ENCODE measurements around the gene GRK2. TPM values are rescaled to one million over a fixed set of nuclear protein-coding genes. Genes with fewer than 3 reads are reported as not detected.

The GRK2 gene
- total RNA-seq, 1 experiment from 2014 or later = 39.3 TPM

DNA sequence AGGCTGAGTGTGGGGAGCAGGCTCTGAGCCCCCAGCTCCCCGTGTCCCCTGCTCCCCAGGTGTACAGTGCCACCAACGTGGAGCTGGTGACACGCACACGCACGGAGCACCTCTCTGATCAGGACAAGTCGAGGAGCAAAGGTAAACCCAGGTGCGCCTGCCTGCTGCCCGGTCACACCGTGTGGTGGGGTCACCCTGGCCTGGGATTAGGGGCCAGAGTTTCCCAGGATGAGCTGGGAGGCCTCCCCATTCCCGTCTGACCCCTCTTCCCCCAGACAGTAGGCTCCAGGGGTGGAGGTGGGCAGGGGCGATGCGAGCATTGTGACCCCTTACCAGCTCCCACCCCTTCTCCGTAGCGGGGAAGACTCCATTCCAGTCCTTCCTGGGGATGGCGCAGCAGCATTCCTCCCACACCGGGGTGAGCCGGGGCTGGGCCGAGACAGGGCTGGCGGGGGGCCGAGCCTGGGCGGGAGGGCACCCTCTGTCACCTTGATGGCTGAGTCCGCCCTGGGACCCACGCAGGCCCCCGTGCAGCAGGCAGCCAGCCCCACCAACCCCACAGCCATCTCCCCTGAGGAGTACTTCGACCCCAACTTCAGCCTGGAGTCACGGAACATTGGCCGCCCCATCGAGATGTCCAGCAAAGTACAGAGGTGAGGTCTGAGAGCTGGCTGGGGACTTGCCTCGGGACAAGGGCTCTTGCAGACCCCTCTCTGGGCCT is 33.4 kb downstream of the GRK2 start:
- no peak for DNase-seq (ENCODE audit: low read depth)

GRCh38 chr11:67300256-67300755 is 34.0 kb downstream of the GRK2 start:
- DNase-seq (ENCODE audit: low read depth) = no peak

DNA sequence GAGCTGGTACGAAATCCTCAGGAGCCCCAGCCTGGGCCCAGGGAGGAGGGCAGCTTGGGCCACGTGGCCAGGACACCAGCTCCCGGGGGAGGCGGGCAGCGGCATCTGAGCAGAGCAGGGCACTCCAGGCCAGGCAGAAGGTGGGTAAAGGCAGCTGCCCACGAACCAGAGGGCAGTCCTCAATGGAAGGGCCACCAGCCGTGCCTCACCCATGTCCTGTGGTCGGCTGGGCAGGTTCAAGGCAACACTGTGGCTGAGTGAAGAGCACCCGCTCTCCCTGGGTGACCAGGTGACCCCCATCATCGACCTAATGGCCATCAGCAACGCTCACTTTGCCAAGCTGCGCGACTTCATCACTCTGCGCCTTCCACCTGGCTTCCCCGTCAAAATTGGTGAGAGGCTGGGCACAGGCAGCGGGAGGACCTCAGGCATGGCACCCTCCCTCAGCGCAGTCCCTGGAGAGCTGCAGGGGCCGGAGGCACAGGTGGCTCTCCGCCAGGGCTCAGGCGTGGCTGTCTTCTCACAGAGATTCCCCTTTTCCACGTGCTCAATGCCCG is 34.6 kb downstream of the GRK2 start:
- no peak for DNase-seq (ENCODE audit: low read depth)

DNA sequence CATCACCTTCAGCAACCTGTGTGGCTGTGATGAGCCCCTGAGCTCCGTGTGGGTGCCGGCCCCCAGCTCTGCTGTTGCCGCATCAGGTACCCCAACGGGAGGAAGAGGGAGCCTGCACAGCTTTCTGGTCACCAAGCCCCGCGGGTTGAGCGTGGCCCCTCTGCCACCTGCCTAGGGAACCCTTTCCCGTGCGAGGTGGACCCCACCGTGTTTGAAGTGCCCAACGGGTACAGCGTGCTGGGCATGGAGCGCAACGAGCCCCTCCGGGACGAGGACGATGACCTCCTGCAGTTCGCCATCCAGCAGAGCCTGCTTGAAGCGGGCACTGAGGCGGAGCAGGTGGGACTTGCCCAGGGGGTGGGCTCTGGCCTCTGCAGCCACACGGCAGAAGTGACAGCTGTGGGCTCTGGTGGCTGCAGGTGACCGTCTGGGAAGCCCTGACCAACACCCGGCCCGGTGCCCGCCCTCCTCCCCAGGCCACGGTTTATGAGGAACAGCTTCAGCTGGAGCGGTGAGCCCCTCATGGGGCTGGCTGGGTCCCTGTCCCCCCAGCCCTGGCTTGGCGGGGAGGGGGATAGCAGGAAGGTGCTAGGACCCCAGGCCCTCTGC is 35.1 kb downstream of the GRK2 start:
- no peak for DNase-seq (ENCODE audit: low read depth)

DNA sequence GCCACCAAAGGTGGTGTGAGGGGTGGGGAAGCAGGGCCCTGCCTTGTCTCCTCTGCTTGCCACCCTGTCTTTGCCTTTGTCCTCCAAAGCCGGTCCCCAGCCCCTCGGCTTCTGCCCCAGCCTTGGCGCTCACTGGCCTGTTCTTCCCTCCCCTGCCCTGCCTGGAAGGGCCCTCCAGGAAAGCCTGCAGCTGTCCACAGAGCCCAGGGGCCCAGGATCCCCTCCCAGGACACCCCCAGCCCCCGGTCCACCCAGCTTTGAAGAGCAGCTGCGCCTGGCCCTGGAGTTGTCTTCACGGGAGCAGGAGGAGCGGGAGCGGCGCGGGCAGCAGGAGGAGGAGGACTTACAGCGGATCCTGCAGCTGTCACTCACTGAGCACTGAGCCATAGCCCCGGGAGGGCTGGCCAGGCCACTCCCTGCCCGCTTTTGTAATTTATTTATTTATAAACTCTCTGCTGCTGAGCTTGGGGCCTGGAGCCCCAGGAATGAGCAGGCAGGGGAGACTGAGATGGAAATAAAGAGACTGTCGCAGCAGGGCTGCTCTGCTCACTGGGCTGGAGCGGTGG is 35.8 kb downstream of the GRK2 start:
- peak; percentile 47 for DNase-seq (ENCODE audit: low read depth)

DNA sequence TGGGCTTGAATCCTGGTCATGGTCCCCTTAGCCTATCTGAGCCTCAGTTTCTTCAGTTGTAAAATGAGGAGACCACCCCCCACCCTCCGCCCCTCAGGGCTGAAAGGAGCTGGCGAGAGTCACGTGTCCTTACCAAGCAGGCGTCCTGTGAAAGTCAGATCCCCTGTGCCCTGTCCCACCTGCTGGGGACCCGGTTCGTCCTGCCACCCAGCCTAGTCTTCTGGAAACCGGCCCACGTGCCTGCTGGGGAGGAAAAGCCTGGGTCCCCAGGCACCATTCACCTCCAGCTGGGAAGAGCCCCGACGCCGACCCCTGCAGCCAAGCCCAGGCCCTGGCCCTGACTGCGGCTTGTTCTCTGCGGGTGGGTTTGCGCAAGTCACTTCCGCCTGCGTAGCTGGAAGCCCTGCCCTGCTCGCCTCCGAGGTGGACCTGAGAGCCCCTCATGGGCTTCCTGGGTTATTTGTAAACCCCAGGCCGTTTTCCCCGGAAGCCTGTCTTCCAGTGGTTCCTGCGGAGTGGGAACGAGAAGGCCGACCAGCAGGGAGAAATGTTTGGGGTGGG is 36.4 kb downstream of the GRK2 start:
- no peak for DNase-seq (ENCODE audit: low read depth)

- peak; percentile 72 for DNase-seq (ENCODE audit: low read depth)
Measured at GRCh38 chr11:67303132-67303834, 37.0 kb downstream of the GRK2 start, which contains the start of gene SSH3. SSH3 (plus strand) TSS chr11:67303530; CDS start chr11:67303626, 96 bp downstream.

DNA sequence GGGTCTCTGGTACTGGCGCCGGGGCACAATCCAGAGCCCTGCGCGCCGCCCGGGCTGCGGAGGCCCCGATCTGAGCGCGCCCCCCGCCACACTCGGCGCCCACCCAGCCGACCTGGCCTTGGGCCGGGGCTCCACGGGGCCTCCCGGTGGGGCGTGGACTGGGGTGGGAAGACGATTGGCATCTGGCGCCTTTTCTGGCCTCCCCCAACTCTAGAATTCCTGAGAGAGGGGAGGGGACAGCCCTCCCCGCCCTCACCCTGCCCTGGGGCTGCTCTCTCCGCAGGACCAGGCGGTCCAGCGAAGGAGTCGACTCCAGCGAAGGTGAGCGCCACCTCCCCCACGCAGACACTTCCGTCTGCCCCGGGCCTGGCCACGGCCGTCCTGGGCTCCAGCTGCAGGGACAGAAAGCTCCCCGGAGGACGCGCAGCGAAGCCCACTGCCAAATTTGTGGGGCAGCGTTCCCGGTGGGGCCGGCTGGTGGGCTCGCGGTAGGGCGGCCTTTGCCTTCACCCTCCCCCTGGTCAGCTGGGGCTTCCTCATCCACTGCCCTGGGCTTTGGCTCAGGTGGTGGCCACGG is 37.6 kb downstream of the GRK2 start:
- peak; percentile 45 for DNase-seq (ENCODE audit: low read depth)

DNA sequence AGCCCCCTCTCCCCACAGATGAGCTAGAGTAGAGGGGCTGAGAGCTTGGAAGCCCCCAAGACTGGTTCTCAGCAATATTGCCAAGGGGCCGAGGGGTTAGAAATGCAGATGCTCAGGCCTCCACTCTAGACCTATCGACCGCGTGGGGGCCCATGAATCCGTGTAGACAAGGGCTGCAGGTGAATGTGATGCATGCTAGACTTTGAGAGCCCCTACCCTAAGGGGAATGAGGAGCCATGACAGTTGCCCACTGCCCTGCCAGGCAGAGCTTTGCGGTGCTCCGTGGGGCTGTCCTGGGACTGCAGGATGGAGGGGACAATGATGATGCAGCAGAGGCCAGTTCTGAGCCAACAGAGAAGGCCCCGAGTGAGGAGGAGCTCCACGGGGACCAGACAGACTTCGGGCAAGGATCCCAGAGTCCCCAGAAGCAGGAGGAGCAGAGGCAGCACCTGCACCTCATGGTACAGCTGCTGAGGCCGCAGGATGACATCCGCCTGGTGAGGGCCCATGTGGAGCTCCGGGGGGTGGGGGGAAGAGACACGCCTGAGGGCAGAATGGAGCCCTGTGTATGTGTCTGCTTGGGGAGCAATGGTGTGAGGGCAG is 38.3 kb downstream of the GRK2 start:
- no peak for DNase-seq (ENCODE audit: low read depth)

GRCh38 chr11:67306769-67307544 is 40.7 kb downstream of the GRK2 start:
- DNase-seq (ENCODE audit: low read depth) = no peak

DNA sequence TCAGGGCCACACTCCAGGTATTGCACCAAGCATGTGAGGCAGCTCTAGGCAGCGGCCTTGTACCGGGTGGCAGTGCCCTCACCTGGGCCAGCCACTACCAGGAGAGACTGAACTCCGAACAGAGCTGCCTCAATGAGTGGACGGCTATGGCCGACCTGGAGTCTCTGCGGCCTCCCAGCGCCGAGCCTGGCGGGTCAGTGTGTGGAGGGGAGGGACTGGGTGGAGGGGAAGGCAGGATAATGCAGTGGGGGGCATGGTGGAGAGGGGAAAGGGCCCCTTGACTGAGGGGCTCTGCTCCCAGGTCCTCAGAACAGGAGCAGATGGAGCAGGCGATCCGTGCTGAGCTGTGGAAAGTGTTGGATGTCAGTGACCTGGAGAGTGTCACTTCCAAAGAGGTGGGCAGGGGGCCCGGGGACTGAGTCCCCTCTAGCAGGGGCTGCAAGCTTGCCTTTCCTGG is 41.3 kb downstream of the GRK2 start:
- no peak for DNase-seq (ENCODE audit: low read depth)

- DNase-seq (ENCODE audit: low read depth) = no peak
Measured at GRCh38 chr11:67308031-67308866, 42.0 kb downstream of the GRK2 start.

DNA sequence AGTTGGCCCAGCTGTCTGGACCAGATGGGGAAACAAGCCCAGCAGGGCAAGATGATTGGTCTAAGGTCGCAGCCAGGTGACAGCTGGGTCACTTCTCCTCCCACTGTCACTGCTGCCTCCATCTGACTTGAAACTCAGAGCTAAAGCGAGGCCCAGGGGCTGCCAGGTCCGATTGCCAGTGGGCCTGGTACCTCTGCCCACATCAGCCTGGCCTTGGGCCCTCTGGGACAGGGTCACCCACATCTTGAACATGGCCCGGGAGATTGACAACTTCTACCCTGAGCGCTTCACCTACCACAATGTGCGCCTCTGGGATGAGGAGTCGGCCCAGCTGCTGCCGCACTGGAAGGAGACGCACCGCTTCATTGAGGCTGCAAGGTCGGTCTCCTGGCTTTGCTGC is 42.9 kb downstream of the GRK2 start:
- no peak for DNase-seq (ENCODE audit: low read depth)

- no peak for DNase-seq (ENCODE audit: low read depth)
Measured at GRCh38 chr11:67309661-67310061, 43.4 kb downstream of the GRK2 start.

DNA sequence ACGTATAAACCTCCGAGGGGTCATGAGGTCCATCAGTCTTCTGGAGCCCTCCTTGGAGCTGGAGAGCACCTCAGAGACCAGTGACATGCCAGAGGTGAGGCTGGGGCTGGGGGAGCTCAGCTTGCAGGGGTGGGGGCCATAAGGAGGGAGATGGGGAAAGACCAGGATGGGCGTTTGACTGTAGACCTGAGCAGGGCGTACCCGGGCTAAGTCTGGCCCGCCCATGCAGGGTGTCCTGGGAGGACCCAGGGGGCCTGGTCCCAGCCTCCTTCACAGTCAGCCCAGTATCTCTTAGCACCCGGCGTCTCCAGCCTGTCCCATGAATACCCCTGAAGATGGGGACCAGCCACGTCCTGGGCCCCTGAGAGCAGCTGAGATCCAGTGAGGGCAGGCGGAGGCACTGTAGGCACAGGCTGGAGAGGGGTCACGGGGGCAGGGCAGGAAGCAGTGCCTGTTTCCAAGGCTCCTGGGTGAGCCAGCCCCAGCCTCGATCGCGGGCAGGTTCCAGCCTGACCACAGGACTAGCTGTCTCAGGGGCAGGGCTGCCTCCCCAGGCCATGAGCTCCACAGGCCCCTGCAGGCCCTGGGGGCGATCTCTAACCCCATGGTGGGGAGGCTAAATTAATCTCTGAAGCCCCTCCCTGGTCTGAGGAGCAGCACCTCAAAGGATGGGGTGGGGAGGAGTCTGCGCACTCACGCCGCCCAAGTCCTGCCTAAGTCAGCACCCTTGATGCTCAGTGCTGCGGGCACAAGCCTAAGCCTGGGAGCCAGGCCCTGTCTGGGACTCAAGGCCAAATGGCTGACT is 44.2 kb downstream of the GRK2 start:
- no peak for DNase-seq (ENCODE audit: low read depth)

DNA sequence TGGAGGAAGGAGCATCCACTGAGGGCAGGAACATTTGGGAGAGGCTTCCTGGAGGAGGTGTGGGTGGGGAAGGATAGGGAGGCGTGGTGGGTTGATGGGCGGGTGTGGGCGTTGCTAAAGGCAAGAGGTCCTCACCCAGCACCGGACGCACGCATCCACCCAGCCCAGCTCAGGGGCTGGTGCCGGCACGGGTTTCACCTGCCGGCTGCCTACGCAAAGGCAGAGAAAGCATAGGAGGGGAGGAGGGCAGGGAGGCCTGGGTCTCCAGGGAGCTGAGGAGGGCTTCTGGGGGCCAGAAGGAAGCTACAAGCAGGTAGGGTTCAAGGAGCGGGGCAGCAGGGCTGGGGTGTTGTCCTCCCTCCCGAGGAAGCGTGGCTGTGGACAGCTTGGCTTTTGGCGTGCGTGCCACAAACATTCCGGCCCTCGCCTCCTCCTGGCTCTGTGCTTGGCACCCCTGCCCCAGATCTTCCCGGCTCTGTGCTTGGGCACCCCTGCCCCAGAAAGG is 44.8 kb downstream of the GRK2 start:
- no peak for DNase-seq (ENCODE audit: low read depth)

DNA sequence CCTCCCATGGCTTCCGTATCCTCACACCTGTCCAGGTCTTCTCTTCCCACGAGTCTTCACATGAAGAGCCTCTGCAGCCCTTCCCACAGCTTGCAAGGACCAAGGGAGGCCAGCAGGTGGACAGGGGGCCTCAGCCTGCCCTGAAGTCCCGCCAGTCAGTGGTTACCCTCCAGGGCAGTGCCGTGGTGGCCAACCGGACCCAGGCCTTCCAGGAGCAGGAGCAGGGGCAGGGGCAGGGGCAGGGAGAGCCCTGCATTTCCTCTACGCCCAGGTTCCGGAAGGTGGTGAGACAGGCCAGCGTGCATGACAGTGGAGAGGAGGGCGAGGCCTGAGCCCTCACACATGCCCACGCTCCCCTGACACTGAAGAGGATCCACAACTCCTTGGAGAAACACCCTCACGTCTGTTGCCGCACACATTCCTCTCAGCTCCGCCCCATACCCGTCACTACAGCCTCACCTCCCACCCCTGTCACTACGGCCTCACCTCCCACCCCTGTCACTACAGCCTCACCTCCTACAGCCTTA is 45.3 kb downstream of the GRK2 start:
- DNase-seq (ENCODE audit: low read depth) = no peak

All from M059J (cell line).